Mesodermal cell (in vitro differentiated cells): ENCODE measurements around the gene MED12.
A peak's percentile ranks its signal among the peaks of the same experiment; 100 is the strongest.

ENCODE experiments used
- H3K27ac ChIP-seq: 2 replicates; pipeline ENCODE4 v1.7.0; 2013; ENCODE audit warnings: mild to moderate bottlenecking, low read depth, low read length, moderate library complexity; ENCODE audit not compliant: severe bottlenecking
- H3K36me3 ChIP-seq: 2 replicates; pipeline ENCODE4 v1.7.1; 2013; ENCODE audit warnings: mild to moderate bottlenecking, low read length, moderate library complexity; ENCODE audit not compliant: control insufficient read depth, insufficient read depth
- H3K4me1 ChIP-seq: one replicate; pipeline ENCODE4 v1.7.1; 2013; ENCODE audit warnings: mild to moderate bottlenecking, low read length; ENCODE audit not compliant: insufficient read depth, control insufficient read depth, poor library complexity, severe bottlenecking
- H3K4me3 ChIP-seq: 2 replicates; pipeline ENCODE4 v1.7.0; 2013; ENCODE audit warnings: low read length, control low read depth, mild to moderate bottlenecking; ENCODE audit not compliant: insufficient read depth, poor library complexity, severe bottlenecking; ENCODE audit errors: extremely low read depth
- H3K9me3 ChIP-seq: 2 replicates; pipeline ENCODE4 v1.7.1; 2013; ENCODE audit warnings: mild to moderate bottlenecking, low read length, moderate library complexity; ENCODE audit not compliant: control insufficient read depth
- WGBS, 2 experiments: methylation state at CpG; one replicate each; pipeline ENCODE4 v1.1.5; 2013; ENCODE audit warnings: missing lambda C conversion rate in 2 of 2; ENCODE audit not compliant: insufficient coverage in 2 of 2; 5-methylcytosine and 5-hydroxymethylcytosine counted together

MED12 gene

GRCh38 chrX:71143508-71143907 lies 25.1 kb downstream of the MED12 start:
- Histone ChIP-seq H3K36me3 (peaks cover 27% of the 10 kb centered on the region), H3K27ac (no peak overlapping the region), H3K9me3 (no peaks in the 10 kb centered on the region), H3K4me3 (no peak overlapping the region), H3K4me1 (no peaks in the 10 kb centered on the region)
- WGBS, 2 experiments, result 91 to 93% methylated on average over 3 to 5 of the region's 6 CpGs

GRCh38 chrX:71144651-71145050 lies 26.3 kb downstream of the MED12 start, which contains the start of gene NLGN3:
TSS of gene NLGN3 (plus strand) at chrX:71144841. CDS start at chrX:71147750, 2,909 bp downstream.
- H3K4me1 ChIP-seq, result no peaks in the 10 kb centered on the region
- WGBS, 2 experiments, result 1 to 8% methylated on average over 17 to 18 of the region's 28 CpGs
- H3K27ac ChIP-seq, result no peak within 1 kb of the TSS
- H3K4me3 ChIP-seq, result peak within 1 kb of the TSS; percentile 19
- peaks cover 17% of the 10 kb centered on the region for H3K36me3 ChIP-seq
- no peaks in the 10 kb centered on the region for H3K9me3 ChIP-seq

GRCh38 chrX:71147496-71148277 lies 29.3 kb downstream of the MED12 start:
- Histone ChIP-seq H3K4me1 (no peaks in the 10 kb centered on the region), H3K9me3 (no peaks in the 10 kb centered on the region), H3K4me3 (no peak overlapping the region), H3K27ac (no peak overlapping the region), H3K36me3 (peaks cover under 1% of the 10 kb centered on the region)
- WGBS, 2 experiments, result 92 to 93% methylated on average over 6 to 20 of the region's 28 CpGs

- H3K27ac ChIP-seq, result no peak overlapping the region
- H3K36me3 ChIP-seq, result no peaks in the 10 kb centered on the region
- H3K9me3 ChIP-seq, result no peaks in the 10 kb centered on the region
- no peak overlapping the region for H3K4me3 ChIP-seq
- WGBS, 2 experiments, result 93% methylated on average over 3 of the region's 8 CpGs; no CpG with 5 or more reads in 1 of the 2 experiments
- H3K4me1 ChIP-seq, result no peaks in the 10 kb centered on the region
Measured at GRCh38 chrX:71148278-71148663, 29.9 kb downstream of the MED12 start.

GRCh38 chrX:71151366-71151765 lies 33.0 kb downstream of the MED12 start:
- 94 to 100% methylated on average over 1 to 7 of the region's 7 CpGs for WGBS, 2 experiments
- no peak overlapping the region for H3K4me3 ChIP-seq
- no peaks in the 10 kb centered on the region for H3K4me1 ChIP-seq
- H3K27ac ChIP-seq, result no peak overlapping the region
- H3K9me3 ChIP-seq, result no peaks in the 10 kb centered on the region
- H3K36me3 ChIP-seq, result no peaks in the 10 kb centered on the region

- no peaks in the 10 kb centered on the region for H3K36me3 ChIP-seq
- H3K9me3 ChIP-seq, result no peaks in the 10 kb centered on the region
- no peak overlapping the region for H3K4me3 ChIP-seq
- H3K4me1 ChIP-seq, result no peaks in the 10 kb centered on the region
- no peak overlapping the region for H3K27ac ChIP-seq
- 100% methylated on average over 1 of the region's 7 CpGs; no CpG with 5 or more reads in 1 of the 2 experiments for WGBS, 2 experiments
Measured at GRCh38 chrX:71154196-71154595, 35.8 kb downstream of the MED12 start.

GRCh38 chrX:71154641-71155040 lies 36.2 kb downstream of the MED12 start:
- H3K9me3 ChIP-seq, result no peaks in the 10 kb centered on the region
- H3K36me3 ChIP-seq, result no peaks in the 10 kb centered on the region
- whole genome bisulfite sequencing, 2 experiments, result 80 to 100% methylated on average over 1 of the region's 3 CpGs
- H3K4me3 ChIP-seq, result no peak overlapping the region
- H3K4me1 ChIP-seq, result no peaks in the 10 kb centered on the region
- H3K27ac ChIP-seq, result no peak overlapping the region

- H3K36me3 ChIP-seq, result no peaks in the 10 kb centered on the region
- H3K4me1 ChIP-seq, result no peaks in the 10 kb centered on the region
- no peak overlapping the region for H3K4me3 ChIP-seq
- no peaks in the 10 kb centered on the region for H3K9me3 ChIP-seq
- H3K27ac ChIP-seq, result no peak overlapping the region
- WGBS, 2 experiments, result 91 to 95% methylated on average over 3 of the region's 6 CpGs
Measured at GRCh38 chrX:71158603-71159002, 40.2 kb downstream of the MED12 start.

GRCh38 chrX:71159335-71159734 lies 40.9 kb downstream of the MED12 start:
- 94% methylated on average over 3 of the region's 5 CpGs; no CpG with 5 or more reads in 1 of the 2 experiments for WGBS, 2 experiments
- Histone ChIP-seq H3K9me3 (no peaks in the 10 kb centered on the region), H3K36me3 (no peaks in the 10 kb centered on the region), H3K4me3 (no peak overlapping the region), H3K4me1 (no peaks in the 10 kb centered on the region), H3K27ac (no peak overlapping the region)

GRCh38 chrX:71160475-71160874 lies 42.1 kb downstream of the MED12 start:
- 83 to 100% methylated on average over 1 of the region's 3 CpGs for WGBS, 2 experiments
- Histone ChIP-seq H3K4me3 (no peak overlapping the region), H3K36me3 (no peaks in the 10 kb centered on the region), H3K4me1 (no peaks in the 10 kb centered on the region), H3K9me3 (no peaks in the 10 kb centered on the region), H3K27ac (no peak overlapping the region)

- Histone ChIP-seq H3K27ac (no peak overlapping the region), H3K4me1 (no peaks in the 10 kb centered on the region), H3K9me3 (no peaks in the 10 kb centered on the region), H3K4me3 (no peak overlapping the region), H3K36me3 (no peaks in the 10 kb centered on the region)
- 80% methylated on average over 1 of the region's 4 CpGs; no CpG with 5 or more reads in 1 of the 2 experiments for WGBS, 2 experiments
Measured at GRCh38 chrX:71162981-71163380, 44.6 kb downstream of the MED12 start.
